ENCODE data around the gene ZNF266. TPM values are rescaled to one million over a fixed set of nuclear protein-coding genes. Genes with fewer than 3 reads are reported as not detected.
A peak's percentile ranks its signal among the peaks of the same experiment; 100 is the strongest.

Gene ZNF266
- 100 to 1,000 TPM in 2 of 3 donors, 10 to 100 TPM in 1; 89.9 to 108 (median 104) TPM for total RNA-seq
- 106 TPM for total RNA-seq (2013)

DNA sequence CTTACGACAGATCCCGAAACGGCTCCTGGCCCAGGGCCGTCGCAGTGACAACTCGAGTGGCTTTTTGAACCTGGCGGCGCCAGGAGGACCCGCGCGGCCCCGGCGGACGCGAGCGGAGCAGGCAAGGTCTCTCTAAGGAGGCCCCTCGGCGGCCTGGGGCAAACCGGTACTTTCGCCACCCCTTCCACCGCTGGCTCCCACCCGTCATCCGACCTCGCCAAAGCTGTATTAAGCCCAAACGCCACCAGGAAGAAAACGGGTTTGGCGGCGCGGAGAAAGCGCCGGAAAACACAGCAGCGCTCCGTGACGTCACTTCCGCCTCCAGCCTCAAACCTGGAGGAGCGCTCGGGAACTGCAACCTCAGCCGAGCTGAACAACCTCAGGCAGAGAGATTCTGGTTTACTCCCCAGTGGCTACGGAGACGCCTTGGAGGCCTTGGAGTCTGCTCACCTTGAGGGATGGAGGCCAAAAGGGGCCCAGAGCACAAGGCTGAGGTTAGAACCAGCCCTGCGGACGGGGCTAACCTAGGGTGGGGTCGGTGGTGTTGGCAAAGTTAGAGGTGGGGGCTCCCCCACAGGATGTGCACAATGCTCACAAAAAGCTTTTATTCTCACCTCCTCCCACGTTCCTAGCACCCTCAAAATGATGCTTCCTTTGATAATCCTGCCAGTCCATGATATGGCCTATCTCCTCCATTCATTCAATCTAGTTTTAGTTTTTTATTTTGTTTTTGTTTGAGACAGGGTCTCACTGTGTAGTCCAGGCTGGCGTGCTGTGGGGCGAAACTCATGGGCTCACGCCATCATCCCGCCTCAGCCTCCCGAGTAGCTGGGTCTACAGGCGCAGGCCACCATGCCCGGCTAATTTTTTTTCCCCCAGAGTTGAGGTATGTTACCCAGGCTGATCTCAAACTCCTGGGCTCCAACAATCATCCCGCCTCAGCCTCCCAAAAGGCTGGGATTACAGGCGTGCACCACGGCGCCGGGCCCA, at the start of gene ZNF266:
Gene ZNF266, minus strand, starts transcription at position 295 of the 990 bp plus-strand sequence. CDS start 15,484 bp downstream, outside the sequence.
- Histone ChIP-seq H3K27ac (ENCODE audit: low read length) (peak within 1 kb of the TSS; percentile 91), H3K36me3 (ENCODE audit: control insufficient read depth, insufficient read depth, low read length) (peaks cover 19% of the 10 kb centered on the region), H3K27me3 (ENCODE audit: control insufficient read depth, insufficient read depth, low read length) (no peaks in the 10 kb centered on the region), H3K4me3 (ENCODE audit: low read length) (peak within 1 kb of the TSS; percentile 73), H3K4me1 (ENCODE audit: control insufficient read depth, insufficient read depth, low read length) (peaks cover 14% of the 10 kb centered on the region), H3K9me3 (ENCODE audit: control insufficient read depth, insufficient read depth, low read length) (no peaks in the 10 kb centered on the region)
- no peaks in the 10 kb centered on the region for H3K27me3 Mint-ChIP-seq (ENCODE audit: low read depth in 2 of 2)
- DNase-seq (peak; percentile 91 to 98), ATAC-seq (peak; percentile 81 to 91 (median 84))
- 14% methylated on average over 54 of the region's 56 CpGs for WGBS (ENCODE audit: insufficient coverage)
- H3K36me3 Mint-ChIP-seq, result peaks cover 7% of the 10 kb centered on the region
- intact Hi-C loops (cut with micrococcal nuclease), result loop anchor here (1.0 to 10.0 kb wide), 4 partner anchors 111 to 359 kb away; partner anchors contain the start of genes ZNF317, ZNF559 and ZNF561
- peak within 1 kb of the TSS; percentile 97 for H3K27ac Mint-ChIP-seq
- TF ChIP-seq, protein P1, sequence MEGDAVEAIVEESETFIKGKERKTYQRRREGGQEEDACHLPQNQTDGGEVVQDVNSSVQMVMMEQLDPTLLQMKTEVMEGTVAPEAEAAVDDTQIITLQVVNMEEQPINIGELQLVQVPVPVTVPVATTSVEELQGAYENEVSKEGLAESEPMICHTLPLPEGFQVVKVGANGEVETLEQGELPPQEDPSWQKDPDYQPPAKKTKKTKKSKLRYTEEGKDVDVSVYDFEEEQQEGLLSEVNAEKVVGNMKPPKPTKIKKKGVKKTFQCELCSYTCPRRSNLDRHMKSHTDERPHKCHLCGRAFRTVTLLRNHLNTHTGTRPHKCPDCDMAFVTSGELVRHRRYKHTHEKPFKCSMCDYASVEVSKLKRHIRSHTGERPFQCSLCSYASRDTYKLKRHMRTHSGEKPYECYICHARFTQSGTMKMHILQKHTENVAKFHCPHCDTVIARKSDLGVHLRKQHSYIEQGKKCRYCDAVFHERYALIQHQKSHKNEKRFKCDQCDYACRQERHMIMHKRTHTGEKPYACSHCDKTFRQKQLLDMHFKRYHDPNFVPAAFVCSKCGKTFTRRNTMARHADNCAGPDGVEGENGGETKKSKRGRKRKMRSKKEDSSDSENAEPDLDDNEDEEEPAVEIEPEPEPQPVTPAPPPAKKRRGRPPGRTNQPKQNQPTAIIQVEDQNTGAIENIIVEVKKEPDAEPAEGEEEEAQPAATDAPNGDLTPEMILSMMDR (IDR thresholded peaks at IDR 0.05), result peak; percentile 75
- H3K4me1 Mint-ChIP-seq, result peaks cover 53 to 59% of the 10 kb centered on the region in 2 donors
- peak within 1 kb of the TSS; percentile 98 for H3K4me3 Mint-ChIP-seq
- H3K9me3 Mint-ChIP-seq, result no peaks in the 10 kb centered on the region

DNA sequence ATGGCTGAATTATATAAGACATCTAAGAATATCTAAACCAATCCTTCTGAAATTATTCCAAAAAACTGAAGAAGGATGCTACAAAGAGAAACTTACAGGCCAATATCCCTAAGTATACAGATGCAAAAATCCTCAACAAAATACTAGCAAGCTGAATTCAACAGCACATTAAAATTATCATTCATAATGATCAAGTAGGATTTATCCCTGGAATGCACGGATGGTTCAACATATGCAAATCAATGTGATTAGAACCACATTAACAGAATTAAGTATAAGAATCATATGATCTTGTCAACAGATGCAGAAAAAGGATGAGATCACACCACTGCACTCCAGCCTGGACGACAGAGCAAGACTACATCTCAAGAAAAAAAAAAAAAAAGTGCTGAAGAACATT, 49.8 kb upstream of the ZNF266 start:
- TF ChIP-seq, protein P1 (IDR thresholded peaks at IDR 0.05), result no peak
- DNase-seq, result no peak
- intact Hi-C loops (cut with micrococcal nuclease), result no loop called here
- Histone ChIP-seq H3K4me3 (ENCODE audit: low read length) (no peak overlapping the region), H3K27me3 (ENCODE audit: control insufficient read depth, insufficient read depth, low read length) (no peaks in the 10 kb centered on the region), H3K9me3 (ENCODE audit: control insufficient read depth, insufficient read depth, low read length) (peaks cover 40% of the 10 kb centered on the region), H3K36me3 (ENCODE audit: control insufficient read depth, insufficient read depth, low read length) (no peaks in the 10 kb centered on the region), H3K4me1 (ENCODE audit: control insufficient read depth, insufficient read depth, low read length) (no peaks in the 10 kb centered on the region), H3K27ac (ENCODE audit: low read length) (no peak overlapping the region)
- 88% methylated on average over 2 of the region's 2 CpGs for WGBS (ENCODE audit: insufficient coverage)
- peaks cover 14% of the 10 kb centered on the region for H3K36me3 Mint-ChIP-seq
- H3K9me3 Mint-ChIP-seq, result peaks cover 7 to 10% of the 10 kb centered on the region in 2 donors
- H3K4me1 Mint-ChIP-seq, result no peaks in the 10 kb centered on the region
- H3K27me3 Mint-ChIP-seq (ENCODE audit: low read depth in 2 of 2), result no peaks in the 10 kb centered on the region
- H3K27ac Mint-ChIP-seq, result no peak overlapping the region
- no peak for ATAC-seq
- H3K4me3 Mint-ChIP-seq, result no peak overlapping the region

DNA sequence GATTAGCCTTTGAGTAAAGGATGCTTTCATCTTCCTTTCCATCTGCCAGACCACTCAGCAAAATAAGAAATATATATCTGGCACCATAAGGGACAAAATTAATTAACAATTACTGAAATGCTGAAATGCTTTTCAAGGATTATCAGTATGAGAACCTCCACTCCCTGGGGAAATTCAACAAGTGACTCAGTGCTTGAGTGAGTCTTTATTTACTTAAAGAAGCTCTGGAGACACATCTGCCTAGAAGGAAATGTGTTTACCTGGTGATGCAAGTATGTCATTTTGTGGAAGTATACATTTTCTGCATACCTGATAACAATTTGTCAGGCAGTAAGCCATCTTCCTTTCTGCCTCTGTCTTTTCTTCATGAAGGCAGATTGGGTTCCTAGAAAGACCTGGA, 39.6 kb upstream of the ZNF266 start:
- Histone ChIP-seq H3K4me3 (ENCODE audit: low read length) (no peak overlapping the region), H3K27me3 (ENCODE audit: control insufficient read depth, insufficient read depth, low read length) (no peaks in the 10 kb centered on the region), H3K27ac (ENCODE audit: low read length) (no peak overlapping the region), H3K36me3 (ENCODE audit: control insufficient read depth, insufficient read depth, low read length) (no peaks in the 10 kb centered on the region), H3K9me3 (ENCODE audit: control insufficient read depth, insufficient read depth, low read length) (peaks cover 14% of the 10 kb centered on the region), H3K4me1 (ENCODE audit: control insufficient read depth, insufficient read depth, low read length) (no peaks in the 10 kb centered on the region)
- Mint-ChIP-seq H3K4me3 (no peak overlapping the region), H3K9me3 (peaks cover 11 to 18% of the 10 kb centered on the region in 2 donors), H3K27ac (no peak overlapping the region), H3K4me1 (no peaks in the 10 kb centered on the region), H3K36me3 (peaks cover 26% of the 10 kb centered on the region), H3K27me3 (ENCODE audit: low read depth in 2 of 2) (peaks cover 0 to 3% of the 10 kb centered on the region in 2 donors)
- intact Hi-C loops (cut with micrococcal nuclease), result no loop called here
- ATAC-seq (no peak), DNase-seq (no peak)
- TF ChIP-seq, protein P1 (IDR thresholded peaks at IDR 0.05), result no peak
